NB4 (cell line): ENCODE results near the gene PEMT.

Experiments used
- CTCF ChIP-seq: IDR thresholded peaks from one replicate; pipeline ENCODE4 v1.5.1; 2012; ENCODE audit warnings: low read depth, low read length
- POLR2A ChIP-seq: IDR thresholded peaks from 2 replicates; pipeline ENCODE4 v1.6.1; 2011; ENCODE audit warnings: mild to moderate bottlenecking; ENCODE audit not compliant: insufficient read length; ENCODE audit errors: extremely low read depth

- TF ChIP-seq POLR2A (no peak), CTCF (no peak)
Observed at GRCh38 chr17:17533901-17534441, 57.5 kb downstream of the PEMT start.
